H1 (cell line): Measurements from ENCODE around the gene KHDC4. TPM values are rescaled to one million over a fixed set of nuclear protein-coding genes. Genes with fewer than 3 reads are reported as not detected.
A peak's percentile ranks its signal among the peaks of the same experiment; 100 is the strongest.

ENCODE experiments used
- CTCF ChIA-PET: fragments of 300-600 bp; sonication (Branson Sonifier 250); formaldehyde crosslinking; loops from one replicate; lab custom pipeline; 2021; ENCODE audit not compliant: partially characterized antibody; lab: Charles Lee
- POLR2A ChIA-PET: fragments of 300-600 bp; sonication (Branson Sonifier 250); formaldehyde crosslinking; loops from one replicate; lab custom pipeline; 2021; ENCODE audit warnings: inconsistent platforms; ENCODE audit not compliant: partially characterized antibody; lab: Charles Lee
- DNase-seq, 2 experiments: peaks; one replicate each; pipeline versions ENCODE4 v3.0.0 to v3.0.0-alpha.2; 2010 to 2022; ENCODE audit warnings: low spot score in 2 of 2, low read depth in 1 of 2, mixed read lengths in 1 of 2
- FAIRE-seq: peaks from 2 replicates; lab custom pipeline; 2011; peaks lifted over from hg19 to GRCh38; lab: Jason Lieb, UNC
- H2AFZ ChIP-seq: 2 replicates; pipeline ENCODE4 v1.8.1; 2012; ENCODE audit warnings: low read length, inconsistent platforms
- H2AK5ac ChIP-seq: 2 replicates; pipeline ENCODE4 v1.6.1; 2013; ENCODE audit warnings: low read depth, low read length
- H2BK120ac ChIP-seq: replicated peaks from 2 replicates; pipeline ENCODE3; 2013; ENCODE audit warnings: low read depth, low read length, inconsistent platforms
- H2BK12ac ChIP-seq: 2 replicates; pipeline ENCODE4 v1.6.1; 2013; ENCODE audit warnings: low read depth, low read length
- H2BK15ac ChIP-seq: 2 replicates; pipeline ENCODE4 v1.6.1; 2013; ENCODE audit warnings: low read length
- H2BK20ac ChIP-seq: 2 replicates; pipeline ENCODE4 v1.6.1; 2013; ENCODE audit warnings: low read length
- H2BK5ac ChIP-seq: 2 replicates; pipeline ENCODE4 v1.6.1; 2013; ENCODE audit warnings: low read depth, low read length
- H3K14ac ChIP-seq: 2 replicates; pipeline ENCODE4 v1.6.1; 2013; ENCODE audit warnings: inconsistent platforms; ENCODE audit not compliant: insufficient read length
- H3K18ac ChIP-seq: 2 replicates; pipeline ENCODE4 v1.6.1; 2013; ENCODE audit warnings: low read length; ENCODE audit errors: extremely low read depth
- H3K23ac ChIP-seq: 2 replicates; pipeline ENCODE4 v1.6.1; 2013; ENCODE audit warnings: inconsistent platforms; ENCODE audit not compliant: insufficient read length
- H3K23me2 ChIP-seq: 2 replicates; pipeline ENCODE4 v1.6.1; 2013; ENCODE audit warnings: low read depth, low read length
- H3K27ac ChIP-seq: 2 replicates; pipeline ENCODE4 v1.6.1; 2011; ENCODE audit warnings: low read depth, low read length, inconsistent platforms
- H3K27me3 ChIP-seq, 4 experiments: replicated peaks in 1 of 4; 1 replicate in 1 of 4; 2 replicates in 3 of 4; pipeline versions ENCODE4 v1.6.1 to v1.8.1; 2011 to 2013; ENCODE audit warnings: low read length in 3 of 4, mild to moderate bottlenecking in 3 of 4, inconsistent platforms in 2 of 4, mixed read lengths in 2 of 4, moderate library complexity in 1 of 4; ENCODE audit not compliant: control insufficient read depth in 3 of 4, insufficient read depth in 3 of 4; ENCODE audit errors: extremely low read depth in 1 of 4
- H3K36me3 ChIP-seq, 4 experiments: 2 replicates each; pipeline versions ENCODE4 v1.6.1 to v1.8.1; 2011 to 2013; ENCODE audit warnings: mild to moderate bottlenecking in 4 of 4, low read length in 3 of 4, moderate library complexity in 2 of 4, control low read depth in 1 of 4, inconsistent platforms in 1 of 4; ENCODE audit not compliant: insufficient read depth in 4 of 4, control insufficient read depth in 2 of 4
- H3K4ac ChIP-seq: replicated peaks from 2 replicates; pipeline ENCODE3; 2013; ENCODE audit warnings: low read length, low read depth, mixed read lengths, inconsistent platforms; ENCODE audit not compliant: insufficient read length
- H3K4me1 ChIP-seq, 4 experiments: replicated peaks in 1 of 4; 1 replicate in 1 of 4; 2 replicates in 3 of 4; pipeline versions ENCODE4 v1.6.1 to v1.8.1; 2011 to 2013; ENCODE audit warnings: low read length in 3 of 4, inconsistent platforms in 2 of 4, mixed read lengths in 1 of 4; ENCODE audit not compliant: insufficient read depth in 4 of 4, control insufficient read depth in 3 of 4
- H3K4me2 ChIP-seq, 2 experiments: 2 replicates each; pipeline versions ENCODE4 v1.6.1 to v1.8.1; 2011 to 2013; ENCODE audit warnings: low read depth in 2 of 2, low read length in 2 of 2, control low read depth in 1 of 2, inconsistent platforms in 1 of 2, mild to moderate bottlenecking in 1 of 2; ENCODE audit not compliant: insufficient read depth in 1 of 2
- H3K4me3 ChIP-seq, 4 experiments: fragments of 200-600, 300-600 bp in 1 of 4; sonication (generic), shearing (Covaris generic), sonication (Bioruptor Twin) in 1 of 4; 2 replicates each; pipeline versions ENCODE4 v1.5.1 to v1.8.1; 2011 to 2016; ENCODE audit warnings: low read length in 4 of 4, low read depth in 3 of 4, control low read depth in 2 of 4, inconsistent platforms in 2 of 4, mild to moderate bottlenecking in 2 of 4, mixed read lengths in 1 of 4, moderate library complexity in 1 of 4; ENCODE audit not compliant: insufficient read depth in 2 of 4; ENCODE audit errors: extremely low read depth in 1 of 4
- H3K56ac ChIP-seq: replicated peaks from 2 replicates; pipeline ENCODE3; 2013; ENCODE audit warnings: low read depth, mild to moderate bottlenecking, mixed read lengths, low read length, inconsistent platforms; ENCODE audit not compliant: insufficient read length
- H3K79me1 ChIP-seq: 2 replicates; pipeline ENCODE4 v1.6.1; 2013; ENCODE audit warnings: low read depth, low read length, control low read depth
- H3K79me2 ChIP-seq, 2 experiments: 2 replicates each; pipeline versions ENCODE4 v1.6.1 to v1.8.1; 2012 to 2013; ENCODE audit warnings: low read length in 2 of 2, mild to moderate bottlenecking in 2 of 2, inconsistent platforms in 1 of 2; ENCODE audit not compliant: insufficient read depth in 2 of 2, control insufficient read depth in 1 of 2
- H3K9ac ChIP-seq, 4 experiments: replicated peaks in 1 of 4; 1 replicate in 1 of 4; 2 replicates in 3 of 4; pipeline versions ENCODE4 v1.6.1 to v1.8.1; 2011 to 2013; ENCODE audit warnings: low read depth in 3 of 4, low read length in 3 of 4, control low read depth in 2 of 4, mild to moderate bottlenecking in 2 of 4, moderate library complexity in 2 of 4, inconsistent platforms in 1 of 4; ENCODE audit errors: extremely low read depth in 1 of 4
- H3K9me3 ChIP-seq, 2 experiments: 2 replicates each; pipeline versions ENCODE4 v1.6.1 to v1.8.1; 2012 to 2013; ENCODE audit warnings: mild to moderate bottlenecking in 2 of 2, moderate library complexity in 2 of 2, control low read depth in 1 of 2, inconsistent platforms in 1 of 2, low read depth in 1 of 2, low read length in 1 of 2, mixed read lengths in 1 of 2; ENCODE audit not compliant: insufficient read depth in 2 of 2
- H4K20me1 ChIP-seq, 2 experiments: replicated peaks in 1 of 2; 2 replicates each; pipeline versions ENCODE3 to v1.8.1; 2011 to 2013; ENCODE audit warnings: inconsistent platforms in 2 of 2, low read length in 2 of 2, mild to moderate bottlenecking in 1 of 2; ENCODE audit not compliant: insufficient read depth in 2 of 2, control insufficient read depth in 1 of 2
- H4K5ac ChIP-seq: 2 replicates; pipeline ENCODE4 v1.6.1; 2013; ENCODE audit warnings: low read length, low read depth, mixed read lengths, inconsistent platforms; ENCODE audit not compliant: insufficient read length
- H4K8ac ChIP-seq: 2 replicates; pipeline ENCODE4 v1.8.0; 2013; ENCODE audit warnings: mild to moderate bottlenecking, moderate library complexity, low read length, inconsistent platforms; ENCODE audit not compliant: insufficient read depth; ENCODE audit errors: extremely low read depth
- H4K91ac ChIP-seq: replicated peaks from 2 replicates; pipeline ENCODE3; 2013; ENCODE audit warnings: low read length, mixed read lengths, inconsistent platforms; ENCODE audit not compliant: insufficient read length
- CBX5 ChIP-seq: fragments of 300-800, 300-1000 bp; sonication (generic); IDR thresholded peaks from 2 replicates; pipeline ENCODE4 v1.7.1; 2016; ENCODE audit warnings: antibody characterized with exemption, low read length, low read depth
- CTCF ChIP-seq, 3 experiments: IDR thresholded peaks; 1 replicate in 2 of 3; 2 replicates in 1 of 3; pipeline versions ENCODE4 v1.5.1 to v1.6.1; 2011; ENCODE audit warnings: low read length in 3 of 3, mild to moderate bottlenecking in 3 of 3, inconsistent platforms in 2 of 3, low read depth in 1 of 3, moderate library complexity in 1 of 3; ENCODE audit not compliant: insufficient read depth in 1 of 3; ENCODE audit errors: control extremely low read depth in 1 of 3
- RAD21 ChIP-seq, 2 experiments: IDR thresholded peaks in 1 of 2; conservative IDR thresholded peaks in 1 of 2; 2 replicates each; pipeline ENCODE4 v1.6.1; 2011; ENCODE audit warnings: low read depth in 2 of 2, low read length in 2 of 2, improper control_type of control experiment in 1 of 2, inconsistent platforms in 1 of 2, mild to moderate bottlenecking in 1 of 2, moderate library complexity in 1 of 2
- WGBS, 2 experiments: shearing (Covaris generic) in 1 of 2; methylation state at CpG; one replicate each; pipeline versions ENCODE4 v1.1.6 to v1.1.7; 2013 to 2015; ENCODE audit warnings: low lambda C conversion rate in 2 of 2, mixed read lengths in 2 of 2, inconsistent platforms in 1 of 2, low coverage in 1 of 2, missing lambda C conversion rate in 1 of 2; ENCODE audit not compliant: insufficient replicate concordance in 2 of 2, insufficient coverage in 1 of 2, insufficient read length in 1 of 2; ENCODE audit errors: extremely low coverage in 1 of 2, missing lambda C conversion rate in 1 of 2; 5-methylcytosine and 5-hydroxymethylcytosine counted together
- polyA plus RNA-seq, 7 experiments: library from polyadenylated mRNA; depleted of rRNA in 3 of 7; stranded (reverse) in 5 of 7; unstranded in 2 of 7; fragments of >200 nt in 5 of 7; fragments of 200-250 nt in 2 of 7; gene quantifications; 1 replicate in 5 of 7; 2 replicates in 1 of 7; 4 replicates in 1 of 7; pipeline versions ENCODE4 v1.2.1 to v1.2.3, GENCODE V29; 2011 to 2013; ENCODE audit warnings: missing spikeins in 2 of 7, mixed read lengths in 2 of 7
- total RNA-seq: library from RNA; stranded (reverse); fragmentation: NEBNext Ultra II Directional; extraction: Animal tissue kit (Norgen Biotek cat#: 25700); gene quantifications from 2 replicates; pipeline ENCODE4 v1.2.1, GENCODE V29; 2021

The KHDC4 gene
- total and polyA plus RNA-seq, 2 of the 8 experiments (the other 6 are each of a cell fraction or from before 2014, with no cell fraction given), result 56.6 to 81.1 TPM

GRCh38 chr1:155961937-155962336, 27.7 kb upstream of the KHDC4 start:
- H2BK20ac ChIP-seq, result no peak overlapping the region
- H2AFZ ChIP-seq, result no peak overlapping the region
- H4K5ac ChIP-seq, result no peak overlapping the region
- H3K27ac ChIP-seq, result no peak overlapping the region
- H2BK5ac ChIP-seq, result no peak overlapping the region; the same call in 1 of the 2 replicates
- no peak overlapping the region for H3K14ac ChIP-seq
- no peak overlapping the region for H2AK5ac ChIP-seq
- no peak overlapping the region for H4K8ac ChIP-seq
- H3K4me2 ChIP-seq, result no peak overlapping the region
- no peak overlapping the region for H3K23ac ChIP-seq
- H2BK120ac ChIP-seq, result no peak overlapping the region
- ChIA-PET CTCF (interaction anchor here (1.2 to 5.1 kb wide), 6 partner anchors 13 to 46 kb away, joined by 3 to 31 read pairs (median 8); partner anchors contain the start of gene ARHGEF2), POLR2A (interaction anchor here (0.5 to 1.8 kb wide), 4 partner anchors 15 to 293 kb away, joined by 3 to 7 read pairs (median 4); no protein-coding TSS in a partner anchor)
- H3K4ac ChIP-seq, result no peak overlapping the region
- H3K4me3 ChIP-seq, result no peak overlapping the region
- 84% methylated on average over 14 of the region's 14 CpGs; no CpG with 5 or more reads in 1 of the 2 experiments for WGBS, 2 experiments
- H2BK12ac ChIP-seq, result no peak overlapping the region
- no peak overlapping the region for H3K56ac ChIP-seq
- no peaks in the 10 kb centered on the region; the same call in none of the 2 replicates for H3K79me1 ChIP-seq
- no peaks in the 10 kb centered on the region for H3K9me3 ChIP-seq
- H2BK15ac ChIP-seq, result no peak overlapping the region
- no peaks in the 10 kb centered on the region for H3K79me2 ChIP-seq
- peaks cover 50 to 86% (median 80%) of the 10 kb centered on the region in 4 experiments for H3K36me3 ChIP-seq
- no peak overlapping the region for H3K9ac ChIP-seq
- TF ChIP-seq RAD21 (IDR thresholded peaks at IDR 0.05 in 1 of 2, conservative IDR thresholded peaks at IDR 0.05 in 1 of 2; ENCODE audit: low read depth in 2 of 2, low read length in 2 of 2) (peak; percentile 10 to 33; a peak in 3 of 4 replicates), CTCF (IDR thresholded peaks at IDR 0.05; ENCODE audit: control extremely low read depth in 1 of 3, insufficient read depth in 1 of 3, low read depth in 1 of 3, low read length in 3 of 3) (peak in 2 of 3 experiments; percentile 17 to 25; a peak in 2 of 4 replicates), CBX5 (no peak)
- DNase-seq (no peak), FAIRE-seq (no peak)
- peaks cover 4 to 18% of the 10 kb centered on the region in 2 experiments for H4K20me1 ChIP-seq
- no peaks in the 10 kb centered on the region for H3K23me2 ChIP-seq
- no peak overlapping the region for H3K18ac ChIP-seq
- H3K27me3 ChIP-seq, result no peaks in the 10 kb centered on the region
- no peak overlapping the region for H4K91ac ChIP-seq
- peaks cover 0 to 4% (median 0%) of the 10 kb centered on the region in 4 experiments; a peak in 1 of 7 replicates for H3K4me1 ChIP-seq
